HG03558 (cell line): Measurements from ENCODE around the gene SLC1A6.
"Not testable (repeated sequence)": the region's sequence is repeated elsewhere in the genome, so short reads cannot be mapped to it uniquely, and the experiment has no call there.

Source experiments
- ATAC-seq: cut with Tn5 transposase; IDR thresholded peaks from one replicate; pipeline ENCODE4 v1.9.1; 2021; ENCODE audit warnings: moderate number of reproducible peaks; ENCODE audit not compliant: unreplicated experiment; ENCODE audit errors: extremely low read depth

Gene SLC1A6

GRCh38 chr19:14961956-14962685, 17.5 kb downstream of the SLC1A6 start:
- no peak for ATAC-seq

GRCh38 chr19:14959263-14959662, 20.4 kb downstream of the SLC1A6 start:
- ATAC-seq: no peak

- no peak for ATAC-seq
These were observed 22.2 kb downstream of the SLC1A6 start for GRCh38 chr19:14957464-14957863.

- no peak for ATAC-seq
These were observed 25.5 kb downstream of the SLC1A6 start for GRCh38 chr19:14954071-14954655.

GRCh38 chr19:14952767-14953166, 26.9 kb downstream of the SLC1A6 start:
- no peak for ATAC-seq

GRCh38 chr19:14950421-14950820, 29.2 kb downstream of the SLC1A6 start:
- ATAC-seq: no peak

- ATAC-seq: no peak
These were observed 29.8 kb downstream of the SLC1A6 start for GRCh38 chr19:14949876-14950275.

- not testable (repeated sequence) for ATAC-seq
These were observed 30.3 kb downstream of the SLC1A6 start for GRCh38 chr19:14949413-14949812.

GRCh38 chr19:14944456-14944855, 35.2 kb downstream of the SLC1A6 start:
- no peak for ATAC-seq

- no peak for ATAC-seq
These were observed 36.1 kb downstream of the SLC1A6 start for GRCh38 chr19:14943601-14944000.

GRCh38 chr19:14941189-14941588, 38.5 kb downstream of the SLC1A6 start, which contains the start of gene OR7C2:
Gene OR7C2 (plus strand): TSS chr19:14941489. CDS start chr19:14941489, 0 bp downstream.
- ATAC-seq: no peak

- ATAC-seq: no peak
These were observed 39.4 kb downstream of the SLC1A6 start for GRCh38 chr19:14940266-14940665.

- ATAC-seq: no peak
These were observed 46.2 kb downstream of the SLC1A6 start for GRCh38 chr19:14933506-14933905.

- no peak for ATAC-seq
These were observed 62.8 kb downstream of the SLC1A6 start for GRCh38 chr19:14916848-14917247.

- ATAC-seq: no peak
These were observed 64.5 kb downstream of the SLC1A6 start for GRCh38 chr19:14915116-14915515.

GRCh38 chr19:14906711-14907110, 73.0 kb downstream of the SLC1A6 start:
- ATAC-seq: no peak

- ATAC-seq: no peak
These were observed 77.9 kb downstream of the SLC1A6 start for GRCh38 chr19:14901675-14902260.
